B cell (primary cell): ENCODE results near the gene FARP1. TPM values are rescaled to one million over a fixed set of nuclear protein-coding genes. Genes with fewer than 3 reads are reported as not detected.

Source experiments
- ATAC-seq: fragments of 200-7000 bp; cut with Tn5 transposase; one replicate; pipeline ENCODE4 v1.10.0; 2021; ENCODE audit warnings: low read depth, mild to moderate bottlenecking, moderate number of reproducible peaks, moderate library complexity
- CTCF ChIA-PET: fragments of 350-600 bp; sonication (Branson Sonifier 250); formaldehyde crosslinking; loops from one replicate; lab custom pipeline; 2021; ENCODE audit warnings: antibody characterized with exemption, inconsistent platforms; lab: Charles Lee
- POLR2A ChIA-PET: fragments of 350-600 bp; sonication (Branson Sonifier 250); formaldehyde crosslinking; loops from one replicate; lab custom pipeline; 2021; ENCODE audit warnings: antibody characterized with exemption; lab: Charles Lee
- DNase-seq: peaks from one replicate; pipeline ENCODE4 v3.0.0; 2013
- H2AFZ ChIP-seq: 2 replicates; pipeline ENCODE4 v1.6.1; 2012; ENCODE audit warnings: mild to moderate bottlenecking, low read depth, low read length; ENCODE audit not compliant: insufficient read depth, poor library complexity, severe bottlenecking
- H3K27ac ChIP-seq, 2 donors: 1 replicate in 1 of 2; 2 replicates in 1 of 2; pipeline ENCODE4 v1.5.1; 2012 to 2013; ENCODE audit warnings: low read length in 2 of 2, mild to moderate bottlenecking in 2 of 2, moderate library complexity in 1 of 2
- H3K27me3 ChIP-seq, 4 experiments: fragments of 200-600 bp in 1 of 4; sonication (generic) in 1 of 4; replicated peaks in 1 of 4; 1 replicate in 2 of 4; 2 replicates in 2 of 4; pipeline versions ENCODE4 v1.6.1 to v1.7.0; 2013 to 2016; ENCODE audit warnings: low read length in 3 of 4, mild to moderate bottlenecking in 2 of 4, mixed read lengths in 1 of 4, moderate library complexity in 1 of 4; ENCODE audit not compliant: insufficient read depth in 4 of 4, control insufficient read depth in 3 of 4; ENCODE audit errors: control extremely low read depth in 1 of 4
- H3K36me3 ChIP-seq, 2 experiments: replicated peaks in 1 of 2; 1 replicate in 1 of 2; 2 replicates in 1 of 2; pipeline versions ENCODE4 v1.6.1 to v1.7.1; 2013; ENCODE audit warnings: low read length in 1 of 2; ENCODE audit not compliant: insufficient read depth in 2 of 2, control insufficient read depth in 1 of 2; ENCODE audit errors: control extremely low read depth in 1 of 2, extremely low read depth in 1 of 2
- H3K4me1 ChIP-seq, 2 donors: fragments of 200-600 bp in 1 of 2; sonication (generic) in 1 of 2; 1 replicate in 1 of 2; 2 replicates in 1 of 2; pipeline versions ENCODE4 v1.5.1 to v1.6.1; 2013 to 2017; ENCODE audit warnings: low read length in 2 of 2; ENCODE audit not compliant: control insufficient read depth in 2 of 2, insufficient read depth in 2 of 2
- H3K4me2 ChIP-seq: replicated peaks from 2 replicates; pipeline ENCODE3; 2012; ENCODE audit warnings: mild to moderate bottlenecking, low read depth, low read length; ENCODE audit not compliant: poor library complexity, severe bottlenecking
- H3K4me3 ChIP-seq, 5 experiments: fragments of 200-600 bp in 1 of 5; sonication (generic) in 1 of 5; 1 replicate in 3 of 5; 2 replicates in 2 of 5; pipeline versions ENCODE4 v1.5.1 to v1.7.0; 2011 to 2016; ENCODE audit warnings: low read length in 4 of 5, mild to moderate bottlenecking in 4 of 5, low read depth in 2 of 5, control low read depth in 1 of 5, moderate library complexity in 1 of 5; ENCODE audit not compliant: insufficient read depth in 1 of 5; ENCODE audit errors: control extremely low read depth in 1 of 5, extremely low read depth in 1 of 5
- H3K79me2 ChIP-seq: fragments of 200-600 bp; sonication (generic); one replicate; pipeline ENCODE4 v1.6.0; 2016; ENCODE audit warnings: low read length; ENCODE audit not compliant: control insufficient read depth, insufficient read depth
- H3K9ac ChIP-seq: fragments of 200-600 bp; sonication (generic); 2 replicates; pipeline ENCODE4 v1.6.1; 2017; ENCODE audit warnings: mild to moderate bottlenecking, low read length, moderate library complexity
- H3K9me3 ChIP-seq, 3 donors: one replicate each; pipeline versions ENCODE4 v1.6.1 to v1.7.1; 2013; ENCODE audit warnings: low read length in 2 of 3; ENCODE audit not compliant: control insufficient read depth in 2 of 3, insufficient read depth in 1 of 3; ENCODE audit errors: control extremely low read depth in 1 of 3
- H4K20me1 ChIP-seq: 2 replicates; pipeline ENCODE4 v1.6.0; 2012; ENCODE audit warnings: mild to moderate bottlenecking, low read length; ENCODE audit not compliant: insufficient read depth, control insufficient read depth, poor library complexity, severe bottlenecking
- H3K27ac Mint-ChIP-seq: one replicate; pipeline ENCODE4 v1.8.0; 2021; ENCODE audit warnings: mixed read lengths
- H3K27me3 Mint-ChIP-seq: one replicate; pipeline ENCODE4 v1.8.0; 2021; ENCODE audit warnings: mixed read lengths
- H3K4me1 Mint-ChIP-seq: one replicate; pipeline ENCODE4 v1.8.0; 2021; ENCODE audit warnings: mixed read lengths
- H3K4me3 Mint-ChIP-seq: one replicate; pipeline ENCODE4 v1.8.0; 2021; ENCODE audit warnings: mixed read lengths
- H3K9me3 Mint-ChIP-seq: one replicate; pipeline ENCODE4 v1.8.0; 2022; ENCODE audit warnings: mixed read lengths; ENCODE audit not compliant: insufficient read depth
- EZH2 ChIP-seq: IDR thresholded peaks from 2 replicates; pipeline ENCODE4 v1.6.1; 2012; ENCODE audit warnings: borderline replicate concordance, low read depth, mild to moderate bottlenecking, moderate library complexity, low read length; ENCODE audit not compliant: insufficient read depth, poor library complexity, severe bottlenecking
- WGBS: methylation state at CpG from one replicate; pipeline ENCODE4 v1.1.5; 2013; ENCODE audit warnings: missing lambda C conversion rate; ENCODE audit not compliant: insufficient coverage; 5-methylcytosine and 5-hydroxymethylcytosine counted together
- intact Hi-C: fragments of 100-400 bp; cut with micrococcal nuclease; formaldehyde crosslinking; loops from one replicate; pipeline ENCODE4 v1.10.0; 2022
- polyA plus RNA-seq: library from polyadenylated mRNA; depleted of rRNA; stranded (reverse); fragments of >200 nt; gene quantifications from 2 replicates; pipeline ENCODE4 v1.2.3, GENCODE V29; 2012
- total RNA-seq, 2 donors: library from RNA; stranded (reverse); fragments of 120-200 nt in 1 of 2; gene quantifications; 1 replicate in 1 of 2; 2 replicates in 1 of 2; pipeline versions ENCODE4 v1.2.3 to v1.2.4, GENCODE V29; 2013 to 2022
- TF ChIP-seq, protein P1 (sequence below): fragments of 200-600 bp; IDR thresholded peaks from one replicate; pipeline ENCODE4 v1.8.0; 2022; ENCODE audit warnings: antibody characterized with exemption, mild to moderate bottlenecking

Gene FARP1
- total and polyA plus RNA-seq, 2 donors (not counting 1 experiment from before 2014, with no cell fraction given): 0.15 to 1.5 TPM

DNA sequence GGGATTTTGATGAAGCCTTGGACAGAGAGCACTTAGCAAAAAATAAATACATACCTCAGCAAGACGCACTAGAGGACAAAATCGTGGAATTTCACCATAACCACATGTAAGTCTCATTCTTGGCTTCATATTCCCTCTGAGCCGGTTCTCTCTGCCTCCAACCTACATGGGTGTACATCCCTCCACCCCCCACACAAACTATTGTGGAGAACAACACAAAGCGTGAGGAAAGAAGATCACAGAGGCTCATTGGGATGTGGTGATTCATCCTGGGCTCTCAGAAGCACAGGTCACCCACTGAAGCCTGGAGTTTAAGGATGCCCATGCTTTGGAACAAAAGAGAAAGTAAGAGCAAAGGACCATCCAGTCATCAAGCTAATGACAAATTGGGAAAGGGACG, 241.8 kb downstream of the FARP1 start:
- DNase-seq (no peak), ATAC-seq (no peak)
- Histone ChIP-seq H3K4me1 (no peaks in the 10 kb centered on the region), H3K27ac (no peak overlapping the region), H3K9me3 (no peaks in the 10 kb centered on the region), H2AFZ (no peak overlapping the region), H3K4me2 (no peak overlapping the region), H3K36me3 (no peaks in the 10 kb centered on the region), H3K4me3 (no peak overlapping the region), H4K20me1 (no peaks in the 10 kb centered on the region), H3K79me2 (no peaks in the 10 kb centered on the region), H3K27me3 (peaks cover 0 to 2% (median 0%) of the 10 kb centered on the region in 4 experiments), H3K9ac (no peak overlapping the region)
- intact Hi-C loops: no loop called here
- no peak overlapping the region for H3K27ac Mint-ChIP-seq
- H3K4me1 Mint-ChIP-seq: no peaks in the 10 kb centered on the region
- POLR2A ChIA-PET: no interaction called here
- peaks cover 29% of the 10 kb centered on the region for H3K27me3 Mint-ChIP-seq
- no peak overlapping the region for H3K4me3 Mint-ChIP-seq
- no peak for TF ChIP-seq EZH2
- TF ChIP-seq, protein P1, sequence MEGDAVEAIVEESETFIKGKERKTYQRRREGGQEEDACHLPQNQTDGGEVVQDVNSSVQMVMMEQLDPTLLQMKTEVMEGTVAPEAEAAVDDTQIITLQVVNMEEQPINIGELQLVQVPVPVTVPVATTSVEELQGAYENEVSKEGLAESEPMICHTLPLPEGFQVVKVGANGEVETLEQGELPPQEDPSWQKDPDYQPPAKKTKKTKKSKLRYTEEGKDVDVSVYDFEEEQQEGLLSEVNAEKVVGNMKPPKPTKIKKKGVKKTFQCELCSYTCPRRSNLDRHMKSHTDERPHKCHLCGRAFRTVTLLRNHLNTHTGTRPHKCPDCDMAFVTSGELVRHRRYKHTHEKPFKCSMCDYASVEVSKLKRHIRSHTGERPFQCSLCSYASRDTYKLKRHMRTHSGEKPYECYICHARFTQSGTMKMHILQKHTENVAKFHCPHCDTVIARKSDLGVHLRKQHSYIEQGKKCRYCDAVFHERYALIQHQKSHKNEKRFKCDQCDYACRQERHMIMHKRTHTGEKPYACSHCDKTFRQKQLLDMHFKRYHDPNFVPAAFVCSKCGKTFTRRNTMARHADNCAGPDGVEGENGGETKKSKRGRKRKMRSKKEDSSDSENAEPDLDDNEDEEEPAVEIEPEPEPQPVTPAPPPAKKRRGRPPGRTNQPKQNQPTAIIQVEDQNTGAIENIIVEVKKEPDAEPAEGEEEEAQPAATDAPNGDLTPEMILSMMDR: no peak
- WGBS: 85% methylated on average over 5 of the region's 5 CpGs
- CTCF ChIA-PET: no interaction called here
- H3K9me3 Mint-ChIP-seq: no peaks in the 10 kb centered on the region

DNA sequence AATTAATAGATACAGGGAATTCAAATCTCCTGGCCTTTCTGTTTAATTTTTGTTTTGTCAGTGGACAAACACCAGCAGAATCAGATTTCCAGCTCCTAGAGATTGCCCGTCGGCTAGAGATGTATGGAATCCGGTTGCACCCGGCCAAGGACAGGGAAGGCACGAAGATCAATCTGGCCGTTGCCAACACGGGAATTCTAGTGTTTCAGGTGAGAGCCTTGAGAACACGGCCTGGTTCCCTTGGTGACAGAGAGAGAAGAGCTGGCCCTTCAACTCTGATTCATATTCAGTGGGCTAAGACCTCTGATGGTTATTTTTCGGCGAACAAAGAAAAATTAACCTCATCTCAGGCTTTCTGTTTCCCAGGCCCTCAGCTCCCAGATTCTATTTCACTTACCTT, 242.7 kb downstream of the FARP1 start:
- Histone ChIP-seq H3K4me3 (no peak overlapping the region), H4K20me1 (no peaks in the 10 kb centered on the region), H3K9me3 (no peaks in the 10 kb centered on the region), H3K4me2 (no peak overlapping the region), H3K9ac (no peak overlapping the region), H3K4me1 (no peaks in the 10 kb centered on the region), H3K27ac (no peak overlapping the region), H3K36me3 (no peaks in the 10 kb centered on the region), H3K27me3 (peaks cover 0 to 2% (median 0%) of the 10 kb centered on the region in 4 experiments), H3K79me2 (no peaks in the 10 kb centered on the region), H2AFZ (no peak overlapping the region)
- Mint-ChIP-seq H3K4me3 (no peak overlapping the region), H3K27me3 (peaks cover 29% of the 10 kb centered on the region), H3K9me3 (no peaks in the 10 kb centered on the region), H3K27ac (no peak overlapping the region), H3K4me1 (no peaks in the 10 kb centered on the region)
- WGBS: 100% methylated on average over 7 of the region's 10 CpGs
- CTCF ChIA-PET: no interaction called here
- DNase-seq: no peak
- no peak for ATAC-seq
- intact Hi-C loops: no loop called here
- no peak for TF ChIP-seq EZH2
- TF ChIP-seq, protein P1: no peak
- POLR2A ChIA-PET: no interaction called here
